ENCODE measurements around the gene FGFR2. TPM values are rescaled to one million over a fixed set of nuclear protein-coding genes. Genes with fewer than 3 reads are reported as not detected.

Gene FGFR2
- total and polyA plus RNA-seq, 9 of the 15 experiments (the other 6 are each of a cell fraction or from before 2014, with no cell fraction given), result 0.20 TPM; not detected in 8

- no peaks in the 10 kb centered on the region for H3K9me3 ChIP-seq (replicated peaks; ENCODE audit: control insufficient read depth, insufficient read depth, low read depth, low read length)
- no peaks in the 10 kb centered on the region for H3K79me2 ChIP-seq (ENCODE audit: control insufficient read depth, insufficient read depth, low read length)
- ChIA-PET POLR2A (no interaction called here), CTCF (ENCODE audit: low intra/inter-chr PET ratio) (no interaction called here)
- no peak for DNase-seq (ENCODE audit: extremely low read depth in 1 of 4, low spot score in 3 of 4)
- no peak overlapping the region for H3K4me2 ChIP-seq (ENCODE audit: insufficient read depth, low read length)
- FAIRE-seq, result no peak
- no peak overlapping the region for H2AFZ ChIP-seq (ENCODE audit: low read depth, low read length)
- H4K20me1 ChIP-seq (replicated peaks; ENCODE audit: control insufficient read depth, insufficient read depth, low read length), result no peaks in the 10 kb centered on the region
- H3K4me1 ChIP-seq (replicated peaks in 1 of 2; ENCODE audit: control insufficient read depth in 2 of 2, insufficient read depth in 2 of 2, low read length in 2 of 2), result no peaks in the 10 kb centered on the region
- no peaks in the 10 kb centered on the region for H3K9me1 ChIP-seq (ENCODE audit: control insufficient read depth, insufficient read depth, low read length)
- H3K36me3 ChIP-seq (ENCODE audit: control insufficient read depth, insufficient read depth, low read length), result no peaks in the 10 kb centered on the region
- BruUV-seq (replicated peaks), result no TSS peak
- in situ Hi-C loops (cut with MboI), result no loop called here
- ATAC-seq, result no peak
- no peak overlapping the region for H3K27ac ChIP-seq (ENCODE audit: extremely low read depth, low read depth, low read length)
- no peak overlapping the region for H3K9ac ChIP-seq (ENCODE audit: insufficient read depth in 1 of 2, low read depth in 2 of 2, low read length in 2 of 2)
- intact Hi-C loops (cut with micrococcal nuclease), result no loop called here
- no peak overlapping the region for H3K4me3 ChIP-seq
- 0% methylated on average over 7 of the region's 8 CpGs for WGBS (ENCODE audit: insufficient coverage, low coverage, missing lambda C conversion rate)
- peaks cover 0 to 20% of the 10 kb centered on the region in 2 experiments; a peak in 2 of 5 replicates for H3K27me3 ChIP-seq (ENCODE audit: control insufficient read depth in 2 of 2, insufficient read depth in 2 of 2, low read length in 2 of 2)
- no peak for TF ChIP-seq E2F1 (CRISPR knock-in tag; IDR thresholded peaks at IDR 0.05)
- no peak for TF ChIP-seq BHLHE40 (IDR thresholded peaks at IDR 0.05; ENCODE audit: low read length)
- no peak for TF ChIP-seq CBX2 (IDR thresholded peaks at IDR 0.05; ENCODE audit: insufficient read depth, low read length, poor library complexity, severe bottlenecking)
- no peak for TF ChIP-seq CBX1 (IDR thresholded peaks at IDR 0.05; ENCODE audit: low read depth)
- no peak for TF ChIP-seq ATF6 (CRISPR knock-in tag; IDR thresholded peaks at IDR 0.05)
- no peak for TF ChIP-seq ZBTB26 (CRISPR knock-in tag; IDR thresholded peaks at IDR 0.05)
- TF ChIP-seq ZNF764 (CRISPR knock-in tag; IDR thresholded peaks at IDR 0.05; ENCODE audit: low read depth), result no peak
- TF ChIP-seq NR0B1 (IDR thresholded peaks at IDR 0.05; ENCODE audit: partially characterized antibody), result no peak
- TF ChIP-seq ATF2 (CRISPR knock-in tag; IDR thresholded peaks at IDR 0.05), result no peak
- TF ChIP-seq IRF1 (CRISPR knock-in tag; IDR thresholded peaks at IDR 0.05; ENCODE audit: borderline replicate concordance), result no peak
- TF ChIP-seq CREB3 (tag; conservative IDR thresholded peaks at IDR 0.05; ENCODE audit: low read depth), result no peak
These were observed 19.3 kb downstream of the FGFR2 start for GRCh38 chr10:121578965-121579364.
